Measurements from ENCODE around the gene APBB2.

APBB2 gene

DNA sequence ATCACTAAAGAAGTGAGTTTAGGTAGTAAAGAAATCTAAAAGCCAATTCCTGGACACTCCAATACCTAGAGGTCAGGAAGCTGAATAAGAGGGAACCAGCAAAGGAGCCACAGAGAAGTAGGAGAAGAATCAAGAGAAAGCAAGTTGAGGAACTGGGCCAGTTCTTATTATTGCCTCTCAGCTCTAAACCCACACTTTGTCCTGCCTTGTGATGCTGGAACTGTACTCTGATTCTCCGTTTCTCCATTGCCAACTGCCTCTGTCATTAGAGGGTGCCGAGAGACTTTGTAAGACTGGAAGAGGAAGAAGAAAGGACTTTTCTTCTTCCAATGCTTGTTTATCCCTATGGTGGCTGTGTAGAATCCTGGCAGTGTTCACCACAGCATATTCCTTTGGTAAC lies 426.0 kb downstream of the APBB2 start:
- no peaks in the 10 kb centered on the region for H3K36me3 ChIP-seq (ENCODE audit: low read depth)

DNA sequence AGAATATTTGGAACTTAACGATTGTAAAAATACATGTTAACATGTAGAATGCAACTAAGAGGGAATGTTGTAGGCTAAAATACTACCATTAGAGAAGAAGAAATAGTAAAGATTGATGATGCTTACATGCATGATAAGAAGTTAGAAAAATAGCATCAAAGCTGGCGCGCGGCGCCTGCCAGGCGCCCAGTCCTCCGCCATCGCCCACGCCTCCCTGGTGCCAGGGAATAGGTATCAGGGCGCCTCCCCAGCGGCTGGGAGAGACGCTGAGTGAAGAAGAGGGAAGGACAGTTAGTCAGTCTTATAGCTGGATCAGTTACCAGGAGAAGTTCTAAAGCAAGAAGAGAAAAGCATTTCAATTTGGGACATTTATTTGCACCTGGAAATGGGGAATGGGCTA lies 428.6 kb downstream of the APBB2 start:
- Histone ChIP-seq H3K4me1 (ENCODE audit: insufficient read depth, poor library complexity, severe bottlenecking) (no peaks in the 10 kb centered on the region), H3K36me3 (ENCODE audit: low read depth) (no peaks in the 10 kb centered on the region), H3K4me3 (ENCODE audit: severe bottlenecking) (no peak overlapping the region), H3K9me3 (ENCODE audit: severe bottlenecking) (no peaks in the 10 kb centered on the region), H3K27me3 (ENCODE audit: insufficient read depth, poor library complexity, severe bottlenecking) (no peaks in the 10 kb centered on the region), H3K27ac (ENCODE audit: poor library complexity, severe bottlenecking) (no peak overlapping the region)
- DNase-seq (ENCODE audit: low spot score) (no peak), ATAC-seq (ENCODE audit: low read depth) (no peak)
- TF ChIP-seq, protein P1, sequence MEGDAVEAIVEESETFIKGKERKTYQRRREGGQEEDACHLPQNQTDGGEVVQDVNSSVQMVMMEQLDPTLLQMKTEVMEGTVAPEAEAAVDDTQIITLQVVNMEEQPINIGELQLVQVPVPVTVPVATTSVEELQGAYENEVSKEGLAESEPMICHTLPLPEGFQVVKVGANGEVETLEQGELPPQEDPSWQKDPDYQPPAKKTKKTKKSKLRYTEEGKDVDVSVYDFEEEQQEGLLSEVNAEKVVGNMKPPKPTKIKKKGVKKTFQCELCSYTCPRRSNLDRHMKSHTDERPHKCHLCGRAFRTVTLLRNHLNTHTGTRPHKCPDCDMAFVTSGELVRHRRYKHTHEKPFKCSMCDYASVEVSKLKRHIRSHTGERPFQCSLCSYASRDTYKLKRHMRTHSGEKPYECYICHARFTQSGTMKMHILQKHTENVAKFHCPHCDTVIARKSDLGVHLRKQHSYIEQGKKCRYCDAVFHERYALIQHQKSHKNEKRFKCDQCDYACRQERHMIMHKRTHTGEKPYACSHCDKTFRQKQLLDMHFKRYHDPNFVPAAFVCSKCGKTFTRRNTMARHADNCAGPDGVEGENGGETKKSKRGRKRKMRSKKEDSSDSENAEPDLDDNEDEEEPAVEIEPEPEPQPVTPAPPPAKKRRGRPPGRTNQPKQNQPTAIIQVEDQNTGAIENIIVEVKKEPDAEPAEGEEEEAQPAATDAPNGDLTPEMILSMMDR (IDR thresholded peaks at IDR 0.05; ENCODE audit: poor library complexity, severe bottlenecking), result no peak

More for the DNA sequence above, 426.0 kb downstream of the APBB2 start:
- DNase-seq (ENCODE audit: low spot score), result no peak
- H3K27me3 ChIP-seq (ENCODE audit: insufficient read depth, poor library complexity, severe bottlenecking), result no peaks in the 10 kb centered on the region
- TF ChIP-seq, protein P1 (IDR thresholded peaks at IDR 0.05; ENCODE audit: poor library complexity, severe bottlenecking), result no peak
- no peaks in the 10 kb centered on the region for H3K4me1 ChIP-seq (ENCODE audit: insufficient read depth, poor library complexity, severe bottlenecking)
- no peak for ATAC-seq (ENCODE audit: low read depth)
- H3K4me3 ChIP-seq (ENCODE audit: severe bottlenecking), result no peak overlapping the region
- no peaks in the 10 kb centered on the region for H3K9me3 ChIP-seq (ENCODE audit: severe bottlenecking)
- H3K27ac ChIP-seq (ENCODE audit: poor library complexity, severe bottlenecking), result no peak overlapping the region

DNA sequence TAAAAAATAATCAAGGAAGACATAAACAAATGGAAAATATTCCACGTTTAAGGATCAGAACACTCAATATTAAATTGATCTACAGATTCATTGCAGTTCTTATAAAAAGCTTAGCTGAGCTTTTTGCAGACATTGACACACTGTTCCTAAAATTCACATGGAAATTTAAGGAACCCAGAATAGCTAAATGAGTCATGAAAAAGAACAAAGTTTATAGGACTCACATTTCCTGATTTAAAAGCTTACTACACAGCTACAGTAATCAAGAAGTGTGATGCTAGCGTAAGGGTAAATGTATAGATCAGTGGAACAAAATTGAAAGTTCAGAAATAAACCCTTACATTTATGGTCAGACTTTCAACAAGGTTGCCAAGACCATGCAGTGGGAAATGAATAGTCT lies 431.5 kb downstream of the APBB2 start:
- DNase-seq (ENCODE audit: low spot score), result no peak
- no peaks in the 10 kb centered on the region for H3K9me3 ChIP-seq (ENCODE audit: severe bottlenecking)
- TF ChIP-seq, protein P1 (IDR thresholded peaks at IDR 0.05; ENCODE audit: poor library complexity, severe bottlenecking), result no peak
- no peak overlapping the region for H3K27ac ChIP-seq (ENCODE audit: poor library complexity, severe bottlenecking)
- no peaks in the 10 kb centered on the region for H3K4me1 ChIP-seq (ENCODE audit: insufficient read depth, poor library complexity, severe bottlenecking)
- H3K4me3 ChIP-seq (ENCODE audit: severe bottlenecking), result no peak overlapping the region
- H3K27me3 ChIP-seq (ENCODE audit: insufficient read depth, poor library complexity, severe bottlenecking), result no peaks in the 10 kb centered on the region
- ATAC-seq (ENCODE audit: low read depth), result no peak
- no peaks in the 10 kb centered on the region for H3K36me3 ChIP-seq (ENCODE audit: low read depth)

DNA sequence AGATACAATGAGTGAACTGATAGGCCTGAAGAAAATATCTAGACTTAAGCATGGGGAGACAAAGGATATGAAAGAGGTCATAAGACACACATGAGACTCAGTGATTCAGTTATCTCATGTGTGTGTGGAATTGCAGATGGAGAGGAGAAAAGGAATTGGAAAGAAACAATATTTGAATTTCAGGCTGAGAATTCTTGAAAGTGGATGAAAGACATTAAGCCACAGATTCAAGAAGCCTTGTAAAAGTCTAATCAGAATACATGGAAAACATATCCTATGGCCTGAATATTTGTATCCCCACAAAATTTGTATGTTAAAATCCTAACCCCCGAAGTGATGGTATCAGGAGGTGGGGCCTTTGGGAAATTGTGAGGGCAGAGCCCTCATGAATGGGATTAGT lies 436.3 kb downstream of the APBB2 start:
- Histone ChIP-seq H3K36me3 (ENCODE audit: low read depth) (no peaks in the 10 kb centered on the region), H3K27ac (ENCODE audit: poor library complexity, severe bottlenecking) (no peak overlapping the region), H3K9me3 (ENCODE audit: severe bottlenecking) (no peaks in the 10 kb centered on the region), H3K4me1 (ENCODE audit: insufficient read depth, poor library complexity, severe bottlenecking) (no peaks in the 10 kb centered on the region), H3K27me3 (ENCODE audit: insufficient read depth, poor library complexity, severe bottlenecking) (no peaks in the 10 kb centered on the region), H3K4me3 (ENCODE audit: severe bottlenecking) (no peak overlapping the region)
- TF ChIP-seq, protein P1 (IDR thresholded peaks at IDR 0.05; ENCODE audit: poor library complexity, severe bottlenecking), result no peak
- DNase-seq (ENCODE audit: low spot score), result no peak
- ATAC-seq (ENCODE audit: low read depth), result no peak

DNA sequence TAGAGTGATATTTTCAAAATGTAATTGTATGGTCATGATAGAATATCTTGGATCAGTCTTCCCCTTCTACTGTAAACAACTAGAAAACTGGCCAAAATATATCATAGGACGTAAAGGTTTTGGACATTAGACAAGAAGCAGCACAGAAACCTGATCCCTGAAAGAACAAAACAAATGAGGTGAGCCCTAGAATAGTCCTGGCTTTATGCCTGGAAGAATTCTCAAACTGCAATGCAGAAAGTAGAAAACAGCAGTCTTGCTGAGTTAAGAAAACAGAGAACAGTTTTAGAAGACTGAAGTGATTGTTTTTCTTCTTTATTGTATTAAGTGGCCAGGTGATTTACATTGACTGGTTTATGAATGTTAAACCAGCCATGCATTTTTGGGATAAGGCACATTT lies 445.1 kb downstream of the APBB2 start:
- DNase-seq (ENCODE audit: low spot score), result no peak
- H3K4me3 ChIP-seq (ENCODE audit: severe bottlenecking), result no peak overlapping the region
- TF ChIP-seq, protein P1 (IDR thresholded peaks at IDR 0.05; ENCODE audit: poor library complexity, severe bottlenecking), result no peak
- H3K9me3 ChIP-seq (ENCODE audit: severe bottlenecking), result no peaks in the 10 kb centered on the region
- no peak overlapping the region for H3K27ac ChIP-seq (ENCODE audit: poor library complexity, severe bottlenecking)
- H3K4me1 ChIP-seq (ENCODE audit: insufficient read depth, poor library complexity, severe bottlenecking), result no peaks in the 10 kb centered on the region
- ATAC-seq (ENCODE audit: low read depth), result no peak
- no peaks in the 10 kb centered on the region for H3K27me3 ChIP-seq (ENCODE audit: insufficient read depth, poor library complexity, severe bottlenecking)
- no peaks in the 10 kb centered on the region for H3K36me3 ChIP-seq (ENCODE audit: low read depth)

Data from RWPE2 (cell line).